Ovary (tissue), 9 donors: ENCODE data around the gene NFYB. TPM values are rescaled to one million over a fixed set of nuclear protein-coding genes. Genes with fewer than 3 reads are reported as not detected.
A peak's percentile ranks its signal among the peaks of the same experiment; 100 is the strongest.

Experiments used
- DNase-seq, 5 donors: peaks; one replicate each; pipeline ENCODE4 v3.0.0-alpha.2; 2019 to 2020
- H3K27ac ChIP-seq, 2 donors: fragments of 200-600 bp; one replicate each; pipeline versions ENCODE4 v1.5.1 to v1.8.0; 2019 to 2022
- H3K27me3 ChIP-seq: fragments of 200-600 bp; one replicate; pipeline ENCODE4 v1.8.0; 2022
- H3K36me3 ChIP-seq: fragments of 200-600 bp; sonication (generic); one replicate; pipeline ENCODE4 v1.5.1; 2019
- H3K4me1 ChIP-seq: one replicate; pipeline ENCODE4 v1.8.1; 2013; ENCODE audit warnings: mild to moderate bottlenecking, moderate library complexity; ENCODE audit not compliant: insufficient read depth
- H3K4me3 ChIP-seq: fragments of 200-600 bp; sonication (generic); one replicate; pipeline ENCODE4 v1.5.1; 2017
- H3K9me3 ChIP-seq, 2 donors: fragments of 200-600 bp in 1 of 2; sonication (generic) in 1 of 2; one replicate each; pipeline versions ENCODE4 v1.5.1 to v1.8.1; 2013 to 2019; ENCODE audit warnings: mild to moderate bottlenecking in 1 of 2, moderate library complexity in 1 of 2
- EP300 ChIP-seq: sonication (generic); formaldehyde crosslinking; IDR thresholded peaks from one replicate; pipeline ENCODE4 v1.6.1; 2017; ENCODE audit warnings: antibody characterized with exemption
- POLR2A ChIP-seq: fragments of 450-650 bp; IDR thresholded peaks from one replicate; pipeline ENCODE4 v1.6.1; 2017; ENCODE audit warnings: antibody characterized with exemption, mild to moderate bottlenecking, moderate library complexity
- WGBS, 3 donors: extraction: QIAGEN DNeasy Blood & Tissue Kit in 1 of 3; methylation state at CpG; one replicate each; pipeline versions ENCODE4 v1.1.5 to v1.1.7; 2013 to 2017; 5-methylcytosine and 5-hydroxymethylcytosine counted together
- intact Hi-C, 4 donors: fragments of 100-400 bp; cut with DNase I; formaldehyde crosslinking; loops; one replicate each; pipeline versions ENCODE4 v1.11.0 to v1.15.1; 2022 to 2023
- polyA plus RNA-seq, 2 donors: library from polyadenylated mRNA; stranded (reverse); fragments of 200-250 nt in 1 of 2; fragments of 350-450 nt in 1 of 2; fragmentation: Illumina TruSeq in 1 of 2; extraction: RNeasy Lipid Tissue Mini Kit (QIAGEN cat#74804) in 1 of 2; gene quantifications; one replicate each; pipeline ENCODE4 v1.2.3, GENCODE V29; 2013 to 2014
- total RNA-seq, 7 donors: library from RNA; depleted of rRNA in 2 of 7; stranded (reverse); fragments of >200 nt in 2 of 7; fragmentation: NEBNext Ultra II Directional in 3 of 7; extraction: Animal tissue kit (Norgen Biotek cat#: 25700) in 3 of 7; gene quantifications; one replicate each; pipeline versions ENCODE4 v1.1.0 to v1.2.4, GENCODE V29; 2016 to 2023
- TF ChIP-seq, protein P1 (sequence below), 3 donors: fragments of 450-650 bp in 2 of 3; fragments of 200-600 bp in 1 of 3; IDR thresholded peaks; one replicate each; pipeline versions ENCODE4 v1.5.1 to v1.8.0; 2016 to 2022; ENCODE audit warnings: antibody characterized with exemption in 3 of 3, mild to moderate bottlenecking in 1 of 3
- donor health status: DM: no; HTN: no; CAD: no; lungs with moderate emphysema.
- donor health status: DM: no; HTN: no; CAD: no.
- donor health status: Bipolar disorder and iron deficiency.
- donor health status: DM: yes; HTN: yes; CAD: no.
- donor health status: DM: no; HTN: no; CAD: no.
- donor health status: DM: yes; HTN: yes; CAD: no.

The NFYB gene
- total and polyA plus RNA-seq, 9 donors, result 23.7 to 39.1 (median 29.5) TPM

DNA sequence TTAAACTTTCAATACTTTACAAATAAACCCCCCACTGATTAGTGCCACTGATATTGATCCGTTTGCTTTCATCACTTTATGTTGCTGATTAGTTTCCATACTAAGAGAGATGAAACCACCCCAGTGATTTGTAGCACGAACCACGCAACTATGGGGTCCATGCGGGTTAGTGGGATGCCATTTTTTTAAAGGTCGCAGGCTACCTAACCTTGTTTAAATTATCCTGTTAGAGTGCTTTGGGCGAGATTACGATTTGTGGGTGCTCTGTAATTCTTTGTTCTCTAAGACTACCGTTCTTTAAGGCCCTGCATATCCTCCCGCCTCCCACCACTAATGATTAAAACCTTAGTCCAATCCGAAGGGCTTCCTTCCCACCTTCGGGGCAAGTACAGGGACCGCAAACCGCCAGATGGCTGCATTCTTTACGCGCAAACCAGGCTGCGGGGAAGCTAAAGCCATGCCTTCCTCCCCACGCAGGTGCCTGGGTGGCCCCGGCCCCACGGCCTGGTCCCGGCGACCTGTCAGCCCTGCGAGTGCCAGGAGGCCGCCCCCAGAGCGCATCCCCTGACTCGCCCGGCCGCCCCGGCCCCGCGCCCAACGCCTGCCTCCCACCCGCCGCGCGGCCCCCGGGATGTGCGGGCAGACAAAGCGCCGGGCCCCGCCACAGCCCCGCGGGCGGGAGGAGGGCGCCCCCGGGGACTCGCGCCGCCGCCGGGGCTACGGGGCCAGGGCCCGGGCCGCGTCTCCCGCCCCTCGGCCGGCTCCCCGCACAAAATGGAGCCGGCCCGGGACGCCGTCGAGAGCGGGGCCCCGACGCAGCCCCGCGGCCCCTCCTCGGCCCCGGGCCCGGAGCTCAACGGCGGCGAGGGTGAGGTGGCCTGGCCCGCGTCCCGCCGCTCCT is 759 bp downstream of the NFYB start:
- Histone ChIP-seq H3K9me3 (no peaks in the 10 kb centered on the region), H3K4me1 (peaks cover 6% of the 10 kb centered on the region), H3K36me3 (no peaks in the 10 kb centered on the region), H3K27me3 (no peaks in the 10 kb centered on the region), H3K27ac (peak overlapping the region; percentile 58 to 90), H3K4me3 (peak overlapping the region; percentile 72)
- peak; percentile 35 to 66 (median 54) for DNase-seq
- intact Hi-C loops, result no loop called here
- WGBS, 3 donors, result 1% methylated on average over 30 to 78 of the region's 78 CpGs
- no peak for TF ChIP-seq POLR2A
- TF ChIP-seq EP300, result no peak
- TF ChIP-seq, protein P1, sequence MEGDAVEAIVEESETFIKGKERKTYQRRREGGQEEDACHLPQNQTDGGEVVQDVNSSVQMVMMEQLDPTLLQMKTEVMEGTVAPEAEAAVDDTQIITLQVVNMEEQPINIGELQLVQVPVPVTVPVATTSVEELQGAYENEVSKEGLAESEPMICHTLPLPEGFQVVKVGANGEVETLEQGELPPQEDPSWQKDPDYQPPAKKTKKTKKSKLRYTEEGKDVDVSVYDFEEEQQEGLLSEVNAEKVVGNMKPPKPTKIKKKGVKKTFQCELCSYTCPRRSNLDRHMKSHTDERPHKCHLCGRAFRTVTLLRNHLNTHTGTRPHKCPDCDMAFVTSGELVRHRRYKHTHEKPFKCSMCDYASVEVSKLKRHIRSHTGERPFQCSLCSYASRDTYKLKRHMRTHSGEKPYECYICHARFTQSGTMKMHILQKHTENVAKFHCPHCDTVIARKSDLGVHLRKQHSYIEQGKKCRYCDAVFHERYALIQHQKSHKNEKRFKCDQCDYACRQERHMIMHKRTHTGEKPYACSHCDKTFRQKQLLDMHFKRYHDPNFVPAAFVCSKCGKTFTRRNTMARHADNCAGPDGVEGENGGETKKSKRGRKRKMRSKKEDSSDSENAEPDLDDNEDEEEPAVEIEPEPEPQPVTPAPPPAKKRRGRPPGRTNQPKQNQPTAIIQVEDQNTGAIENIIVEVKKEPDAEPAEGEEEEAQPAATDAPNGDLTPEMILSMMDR (IDR thresholded peaks at IDR 0.05), result no peak

DNA sequence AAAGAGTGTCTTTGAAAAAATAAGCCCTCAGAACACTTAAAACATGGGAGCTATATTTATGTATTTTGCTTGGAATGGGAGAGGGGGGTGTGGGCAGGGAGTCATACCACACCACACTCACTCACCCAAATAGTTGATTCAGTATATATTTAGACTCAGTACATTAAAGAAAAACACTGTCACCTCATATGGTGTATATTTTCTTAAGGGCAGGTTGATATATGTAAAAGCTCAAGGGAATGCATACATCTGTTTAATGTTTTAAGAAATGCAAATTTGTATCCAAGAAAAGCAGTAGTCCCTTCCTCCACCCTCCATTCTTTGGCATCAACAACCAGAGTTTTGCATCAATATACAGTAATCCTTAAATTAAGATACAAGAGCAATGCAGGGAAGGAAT is 1.4 kb downstream of the NFYB start:
- peaks cover 8% of the 10 kb centered on the region for H3K4me1 ChIP-seq
- no peaks in the 10 kb centered on the region for H3K36me3 ChIP-seq
- peak overlapping the region; percentile 72 for H3K4me3 ChIP-seq
- TF ChIP-seq, protein P1 (IDR thresholded peaks at IDR 0.05), result no peak
- TF ChIP-seq EP300, result no peak
- no peak for TF ChIP-seq POLR2A
- DNase-seq, result no peak
- H3K9me3 ChIP-seq, result no peaks in the 10 kb centered on the region
- intact Hi-C loops, result no loop called here
- H3K27ac ChIP-seq, result no peak overlapping the region
- H3K27me3 ChIP-seq, result no peaks in the 10 kb centered on the region

DNA sequence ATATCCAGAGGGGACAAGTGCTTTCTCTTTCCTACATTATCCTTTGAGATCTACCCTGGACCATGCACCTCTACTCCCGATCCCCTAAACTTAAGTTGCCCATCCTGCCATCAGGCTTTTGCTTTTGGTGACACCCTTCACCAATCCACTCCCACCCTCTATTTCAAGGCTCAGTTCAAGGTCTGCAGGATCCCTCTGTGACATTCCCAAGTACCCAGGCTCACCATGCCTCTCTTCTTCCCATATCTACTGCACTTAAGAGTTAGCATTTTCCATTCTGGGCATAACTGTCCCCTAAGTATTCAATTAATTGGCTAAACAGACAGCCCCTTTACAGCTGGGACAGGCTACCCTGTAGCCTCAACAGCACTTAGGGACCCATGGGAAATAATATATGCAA is 3.1 kb downstream of the NFYB start:
- 94 to 100% (median 98%) methylated on average over 1 of the region's 1 CpG for WGBS, 3 donors
- TF ChIP-seq POLR2A (no peak), EP300 (no peak)
- TF ChIP-seq, protein P1 (IDR thresholded peaks at IDR 0.05), result no peak
- Histone ChIP-seq H3K36me3 (no peaks in the 10 kb centered on the region), H3K4me1 (peaks cover 11% of the 10 kb centered on the region), H3K9me3 (no peaks in the 10 kb centered on the region), H3K4me3 (no peak overlapping the region), H3K27me3 (no peaks in the 10 kb centered on the region), H3K27ac (no peak overlapping the region)
- intact Hi-C loops, result no loop called here
- DNase-seq, result no peak

DNA sequence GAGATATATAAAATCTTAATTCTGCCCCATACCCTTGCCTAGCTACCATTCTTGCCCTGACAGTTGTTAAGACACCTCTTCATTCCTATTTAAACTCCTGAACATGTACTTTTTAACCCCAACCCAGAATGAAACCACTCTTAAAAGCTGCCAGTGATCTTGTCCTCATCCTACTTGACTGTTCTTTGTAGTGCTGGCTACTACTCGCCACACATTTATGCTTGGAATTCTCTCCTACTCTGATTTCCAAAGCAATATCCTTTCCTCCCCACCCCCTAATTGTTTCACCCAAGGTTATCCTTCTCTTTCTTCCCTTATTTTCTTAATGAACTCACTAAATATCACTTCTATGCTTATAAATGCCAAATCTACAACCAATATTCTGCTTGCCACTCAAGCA is 4.1 kb downstream of the NFYB start:
- Histone ChIP-seq H3K4me1 (peaks cover 11% of the 10 kb centered on the region), H3K36me3 (no peaks in the 10 kb centered on the region), H3K4me3 (no peak overlapping the region), H3K27ac (no peak overlapping the region), H3K9me3 (no peaks in the 10 kb centered on the region), H3K27me3 (no peaks in the 10 kb centered on the region)
- no peak for DNase-seq
- WGBS, 3 donors, result 63 to 92% (median 73%) methylated on average over 1 of the region's 1 CpG
- intact Hi-C loops, result no loop called here
- TF ChIP-seq POLR2A, result no peak
- TF ChIP-seq, protein P1 (IDR thresholded peaks at IDR 0.05), result no peak
- TF ChIP-seq EP300, result no peak
